GM18498 (cell line): Measurements from ENCODE around the gene PALD1.

Experiments used
- ATAC-seq: cut with Tn5 transposase; IDR thresholded peaks from one replicate; pipeline ENCODE4 v1.9.1; 2021; ENCODE audit warnings: mild to moderate bottlenecking, moderate library complexity; ENCODE audit not compliant: unreplicated experiment

Gene PALD1

GRCh38 chr10:70535001-70535400 is 56.4 kb downstream of the PALD1 start:
- ATAC-seq, result no peak

- ATAC-seq, result no peak
Measured at GRCh38 chr10:70535451-70535850, 56.9 kb downstream of the PALD1 start.

- no peak for ATAC-seq
Measured at GRCh38 chr10:70536196-70536861, 57.8 kb downstream of the PALD1 start.

- no peak for ATAC-seq
Measured at GRCh38 chr10:70537398-70538194, 59.0 kb downstream of the PALD1 start.

GRCh38 chr10:70538195-70538520 is 59.6 kb downstream of the PALD1 start:
- ATAC-seq, result no peak

GRCh38 chr10:70538731-70539338 is 60.3 kb downstream of the PALD1 start:
- ATAC-seq, result no peak

- ATAC-seq, result no peak
Measured at GRCh38 chr10:70539471-70539870, 60.9 kb downstream of the PALD1 start.

- no peak for ATAC-seq
Measured at GRCh38 chr10:70540089-70540788, 61.7 kb downstream of the PALD1 start.

GRCh38 chr10:70540789-70541360 is 62.3 kb downstream of the PALD1 start:
- ATAC-seq, result no peak

- ATAC-seq, result no peak
Measured at GRCh38 chr10:70541736-70542564, 63.4 kb downstream of the PALD1 start.

- ATAC-seq, result no peak
Measured at GRCh38 chr10:70542565-70542938, 64.0 kb downstream of the PALD1 start.

- no peak for ATAC-seq
Measured at GRCh38 chr10:70543911-70544310, 65.3 kb downstream of the PALD1 start.

GRCh38 chr10:70544431-70545340 is 66.1 kb downstream of the PALD1 start:
- no peak for ATAC-seq

- no peak for ATAC-seq
Measured at GRCh38 chr10:70546584-70546983, 68.0 kb downstream of the PALD1 start.

- no peak for ATAC-seq
Measured at GRCh38 chr10:70549351-70549961, 70.9 kb downstream of the PALD1 start.

GRCh38 chr10:70549962-70550458 is 71.4 kb downstream of the PALD1 start:
- no peak for ATAC-seq

GRCh38 chr10:70550459-70550858 is 71.9 kb downstream of the PALD1 start:
- ATAC-seq, result no peak

GRCh38 chr10:70551466-70551865 is 72.9 kb downstream of the PALD1 start:
- ATAC-seq, result no peak

- ATAC-seq, result no peak
Measured at GRCh38 chr10:70551971-70552422, 73.4 kb downstream of the PALD1 start.
